SK-N-SH (cell line): ENCODE data around the gene FRMD5. TPM values are rescaled to one million over a fixed set of nuclear protein-coding genes. Genes with fewer than 3 reads are reported as not detected.

Source experiments
- CTCF ChIA-PET: fragments of 300-600, 350-600 bp; formaldehyde crosslinking; extraction: SDS; loops from one replicate; lab custom pipeline; 2021; lab: Yijun Ruan, JAX
- POLR2A ChIA-PET: fragments of 350-600 bp; sonication (Branson Sonifier 250); formaldehyde crosslinking; extraction: SDS; loops from one replicate; lab custom pipeline; 2020; ENCODE audit warnings: antibody characterized with exemption, inconsistent platforms; lab: Yijun Ruan, JAX
- DNase-seq: peaks from one replicate; pipeline ENCODE4 v3.0.0; 2012
- H2AFZ ChIP-seq: fragments of 200-600 bp; sonication (generic); 2 replicates; pipeline ENCODE4 v1.8.1; 2016; ENCODE audit warnings: antibody characterized with exemption, mild to moderate bottlenecking, low read depth
- H3F3A ChIP-seq: fragments of 200-600 bp; sonication (generic); replicated peaks from 2 replicates; pipeline ENCODE3; 2016; ENCODE audit warnings: antibody characterized with exemption, mild to moderate bottlenecking; ENCODE audit not compliant: insufficient read depth
- H3K27ac ChIP-seq, 2 experiments: fragments of 200-500 bp in 1 of 2; fragments of 200-600 bp in 1 of 2; sonication (Bioruptor generic) in 1 of 2; sonication (generic), shearing (Covaris generic) in 1 of 2; 2 replicates each; pipeline versions ENCODE4 v1.5.1 to v1.6.1; 2014 to 2016; ENCODE audit warnings: low read depth in 2 of 2, inconsistent platforms in 1 of 2, low read length in 1 of 2, mild to moderate bottlenecking in 1 of 2, mixed read lengths in 1 of 2
- H3K27me3 ChIP-seq: fragments of 200-600 bp; sonication (generic), shearing (Covaris generic); 2 replicates; pipeline ENCODE4 v1.6.1; 2016; ENCODE audit warnings: mixed run types; ENCODE audit not compliant: insufficient read depth
- H3K36me3 ChIP-seq, 2 experiments: fragments of 200-500 bp in 1 of 2; fragments of 200-600 bp in 1 of 2; sonication (Bioruptor generic) in 1 of 2; sonication (generic) in 1 of 2; replicated peaks in 1 of 2; 2 replicates each; pipeline versions ENCODE3 to v1.5.1; 2014 to 2016; ENCODE audit warnings: low read length in 1 of 2, mild to moderate bottlenecking in 1 of 2; ENCODE audit not compliant: insufficient read depth in 2 of 2, control insufficient read depth in 1 of 2
- H3K4me1 ChIP-seq, 2 experiments: fragments of 200-500 bp in 1 of 2; fragments of 200-600 bp in 1 of 2; sonication (Bioruptor generic) in 1 of 2; sonication (generic), shearing (Covaris generic) in 1 of 2; 2 replicates each; pipeline versions ENCODE4 v1.5.1 to v1.6.1; 2014 to 2016; ENCODE audit warnings: low read depth in 1 of 2, low read length in 1 of 2, mixed run types in 1 of 2; ENCODE audit not compliant: insufficient read depth in 2 of 2, control insufficient read depth in 1 of 2
- H3K4me2 ChIP-seq: fragments of 200-600 bp; sonication (generic), shearing (Covaris generic); 2 replicates; pipeline ENCODE4 v1.6.1; 2017; ENCODE audit warnings: mixed run types
- H3K4me3 ChIP-seq, 2 experiments: fragments of 200-500 bp in 1 of 2; fragments of 200-600 bp in 1 of 2; sonication (Bioruptor generic) in 1 of 2; sonication (generic), shearing (Covaris generic) in 1 of 2; 2 replicates each; pipeline versions ENCODE4 v1.5.1 to v1.8.1; 2014 to 2016; ENCODE audit warnings: low read depth in 2 of 2, inconsistent platforms in 1 of 2, low read length in 1 of 2, mild to moderate bottlenecking in 1 of 2, mixed read lengths in 1 of 2, moderate library complexity in 1 of 2
- H3K79me2 ChIP-seq: fragments of 200-600 bp; sonication (generic); 2 replicates; pipeline ENCODE4 v1.8.1; 2017; ENCODE audit warnings: mild to moderate bottlenecking; ENCODE audit not compliant: insufficient read depth
- H3K9ac ChIP-seq: fragments of 200-600 bp; sonication (generic); 2 replicates; pipeline ENCODE4 v1.6.1; 2017; ENCODE audit warnings: mixed run types
- H3K9me2 ChIP-seq: fragments of 200-600 bp; sonication (generic); 2 replicates; pipeline ENCODE4 v1.6.1; 2017; ENCODE audit warnings: mixed run types
- H3K9me3 ChIP-seq: fragments of 200-600 bp; sonication (generic); 2 replicates; pipeline ENCODE4 v1.6.1; 2017; ENCODE audit warnings: mixed run types, mild to moderate bottlenecking, moderate library complexity
- H4K20me1 ChIP-seq: fragments of 200-600 bp; sonication (generic); 2 replicates; pipeline ENCODE4 v1.6.1; 2017; ENCODE audit warnings: mild to moderate bottlenecking, mixed run types; ENCODE audit not compliant: insufficient read depth
- CTCF ChIP-seq: fragments of 200-600 bp; sonication (generic); IDR thresholded peaks from 2 replicates; pipeline ENCODE4 v1.6.1; 2017; ENCODE audit warnings: antibody characterized with exemption, mild to moderate bottlenecking, moderate library complexity
- FOXJ3 ChIP-seq: sonication (generic); formaldehyde crosslinking; IDR thresholded peaks from 2 replicates; pipeline ENCODE4 v1.5.1; 2020; ENCODE audit warnings: mild to moderate bottlenecking, missing genetic modification reagents
- GATA2 ChIP-seq: sonication (generic); formaldehyde crosslinking; IDR thresholded peaks from 2 replicates; pipeline ENCODE4 v1.5.0; 2020; ENCODE audit warnings: mild to moderate bottlenecking, missing genetic modification reagents
- MAX ChIP-seq: IDR thresholded peaks from 2 replicates; pipeline ENCODE4 v1.4.0; 2012; ENCODE audit warnings: low read depth
- MEF2A ChIP-seq: IDR thresholded peaks from 2 replicates; pipeline ENCODE4 v1.4.0; 2012; ENCODE audit warnings: low read depth, borderline replicate concordance
- NFIC ChIP-seq: IDR thresholded peaks from 2 replicates; pipeline ENCODE4 v1.4.0; 2012; ENCODE audit warnings: borderline replicate concordance
- RAD21 ChIP-seq: IDR thresholded peaks from 2 replicates; pipeline ENCODE4 v1.6.1; 2012; ENCODE audit warnings: mild to moderate bottlenecking, low read length
- RXRA ChIP-seq: IDR thresholded peaks from 2 replicates; pipeline ENCODE4 v1.4.0; 2012; ENCODE audit warnings: low read depth, mild to moderate bottlenecking, borderline replicate concordance
- SIN3A ChIP-seq: IDR thresholded peaks from 2 replicates; pipeline ENCODE4 v1.6.1; 2012; ENCODE audit warnings: low read depth, mild to moderate bottlenecking, low read length, moderate library complexity, borderline replicate concordance
- SMC3 ChIP-seq: IDR thresholded peaks from 2 replicates; pipeline ENCODE4 v1.6.1; 2012; ENCODE audit warnings: low read depth, low read length, improper control_type of control experiment
- USF2 ChIP-seq: fragments of 150-350 bp; IDR thresholded peaks from 2 replicates; pipeline ENCODE4 v1.6.1; 2017; ENCODE audit warnings: antibody characterized with exemption, low read length, low read depth, borderline replicate concordance
- WGBS: methylation state at CpG from one replicate; pipeline ENCODE4 v1.1.6; 2017; ENCODE audit warnings: low lambda C conversion rate; 5-methylcytosine and 5-hydroxymethylcytosine counted together
- polyA plus RNA-seq, 3 experiments: library from polyadenylated mRNA; depleted of rRNA; stranded (reverse); fragments of >200 nt; gene quantifications; 2 replicates each; pipeline ENCODE4 v1.2.3, GENCODE V29; 2012

FRMD5 gene
- polyA plus RNA-seq, 1 of the 3 experiments (the other 2 are of a cell fraction): 24.8 TPM

GRCh38 chr15:43881944-43882343 lies 313.1 kb downstream of the FRMD5 start:
- H3K9me3 ChIP-seq: no peaks in the 10 kb centered on the region
- no peak overlapping the region for H3K4me3 ChIP-seq
- ChIA-PET CTCF (interaction anchor here (0.8 to 4.5 kb wide), 8 partner anchors 10 to 339 kb away, joined by 3 to 27 read pairs (median 3); partner anchors contain the start of gene MFAP1), POLR2A (no interaction called here)
- H4K20me1 ChIP-seq: no peaks in the 10 kb centered on the region
- no peaks in the 10 kb centered on the region for H3K9me2 ChIP-seq
- H3K9ac ChIP-seq: no peak overlapping the region
- no peaks in the 10 kb centered on the region for H3K79me2 ChIP-seq
- H2AFZ ChIP-seq: no peak overlapping the region
- H3K27me3 ChIP-seq: no peaks in the 10 kb centered on the region
- TF ChIP-seq CTCF (peak; percentile 58), FOXJ3 (CRISPR knock-in tag) (no peak), RAD21 (peak; percentile 26; the same call in 1 of the 2 replicates), USF2 (no peak)
- WGBS: 91% methylated on average over 6 of the region's 7 CpGs
- H3K27ac ChIP-seq: no peak overlapping the region
- peaks cover 2% of the 10 kb centered on the region for H3F3A ChIP-seq
- DNase-seq: no peak
- H3K4me2 ChIP-seq: no peak overlapping the region
- peaks cover 32 to 67% of the 10 kb centered on the region in 2 experiments for H3K36me3 ChIP-seq
- H3K4me1 ChIP-seq: peaks cover 0 to 3% of the 10 kb centered on the region in 2 experiments; a peak in 1 of 4 replicates

GRCh38 chr15:43881245-43881644 lies 313.8 kb downstream of the FRMD5 start:
- Histone ChIP-seq H3K27ac (no peak overlapping the region), H3K9ac (no peak overlapping the region), H3K36me3 (peaks cover 32 to 64% of the 10 kb centered on the region in 2 experiments), H3F3A (peaks cover 2% of the 10 kb centered on the region), H4K20me1 (no peaks in the 10 kb centered on the region), H3K4me3 (no peak overlapping the region), H3K9me2 (no peaks in the 10 kb centered on the region), H3K79me2 (no peaks in the 10 kb centered on the region), H3K9me3 (no peaks in the 10 kb centered on the region), H3K4me2 (no peak overlapping the region), H3K27me3 (no peaks in the 10 kb centered on the region), H3K4me1 (peaks cover 0 to 3% of the 10 kb centered on the region in 2 experiments; a peak in 1 of 4 replicates), H2AFZ (no peak overlapping the region)
- no peak for DNase-seq
- 93% methylated on average over 4 of the region's 4 CpGs for WGBS
- ChIA-PET POLR2A (no interaction called here), CTCF (interaction anchor here (0.6 to 4.5 kb wide), 6 partner anchors 9 to 339 kb away, joined by 3 to 27 read pairs (median 3); partner anchors contain the start of gene MFAP1)
- no peak for TF ChIP-seq SMC3
- TF ChIP-seq NFIC: no peak
- TF ChIP-seq MAX: no peak
- no peak for TF ChIP-seq MEF2A
- TF ChIP-seq SIN3A: no peak
- TF ChIP-seq GATA2 (CRISPR knock-in tag): no peak
- no peak for TF ChIP-seq RXRA
